ENCODE data around the gene SOX3. TPM values are rescaled to one million over a fixed set of nuclear protein-coding genes. Genes with fewer than 3 reads are reported as not detected.

Gene SOX3
- polyA plus RNA-seq (ENCODE audit: insufficient read length in 10 of 10), result under 1 TPM in 7 of 10 donors, not detected in 3; 0.07 to 0.12 (median 0.10) TPM
- long read RNA-seq, donor 1, result 0 reads
- long read RNA-seq, donor 2, partial matches to known transcripts, result 0 of 1 reads
- long read RNA-seq, donor 2, other reads (novel, unspliced or antisense), result 0 of 1 reads
- long read RNA-seq, donor 3, result 0 reads
- long read RNA-seq, donor 4, result 0 reads
- long read RNA-seq, donor 5, result 0 reads
- long read RNA-seq, donor 6, result 0 reads
- long read RNA-seq, donor 7, result 0 reads
- long read RNA-seq, donor 8, result 0 reads
- long read RNA-seq, donor 9, result 0 reads

- DNase-seq, result no peak
These were observed at the start of gene SOX3 for GRCh38 chrX:140504371-140505324. Gene SOX3, minus strand, starts transcription at chrX:140505069. Its CDS starts 9 bp downstream, at chrX:140505060.

GRCh38 chrX:140548985-140549384, 44.1 kb upstream of the SOX3 start:
- no peak for DNase-seq

- DNase-seq, result peak in 1 of 3 donors; percentile 34
These were observed 21.3 kb upstream of the SOX3 start for GRCh38 chrX:140526171-140526570.

- peak in 1 of 3 donors; percentile 20 for DNase-seq
These were observed 20.6 kb upstream of the SOX3 start for GRCh38 chrX:140525448-140525847.

GRCh38 chrX:140524556-140524955, 19.7 kb upstream of the SOX3 start:
- DNase-seq, result peak in 1 of 3 donors; percentile 61

GRCh38 chrX:140521393-140521792, 16.5 kb upstream of the SOX3 start:
- no peak for DNase-seq

- no peak for DNase-seq
These were observed 9.7 kb upstream of the SOX3 start for GRCh38 chrX:140514554-140514953.

- DNase-seq, result no peak
These were observed 6.0 kb upstream of the SOX3 start for GRCh38 chrX:140510895-140511295.

GRCh38 chrX:140510306-140510676, 5.4 kb upstream of the SOX3 start:
- DNase-seq, result no peak

- DNase-seq, result no peak
These were observed 4.8 kb upstream of the SOX3 start for GRCh38 chrX:140509468-140510305.

- no peak for DNase-seq
These were observed 4.1 kb upstream of the SOX3 start for GRCh38 chrX:140508958-140509357.

- peak in 1 of 3 donors; percentile 17 for DNase-seq
These were observed 3.1 kb upstream of the SOX3 start for GRCh38 chrX:140507982-140508305.

- DNase-seq, result no peak
These were observed 2.5 kb upstream of the SOX3 start for GRCh38 chrX:140507223-140507981.

- DNase-seq, result peak in 1 of 3 donors; percentile 12
These were observed 810 bp upstream of the SOX3 start for GRCh38 chrX:140505421-140506337.

- DNase-seq, result peak in 2 of 3 donors; percentile 16 to 55
These were observed 1.0 kb downstream of the SOX3 start for GRCh38 chrX:140503714-140504351.

- DNase-seq, result peak in 1 of 3 donors; percentile 31
These were observed 1.6 kb downstream of the SOX3 start for GRCh38 chrX:140503238-140503601.

- DNase-seq, result peak in 1 of 3 donors; percentile 18
These were observed 2.2 kb downstream of the SOX3 start for GRCh38 chrX:140502491-140503237.

GRCh38 chrX:140501940-140502468, 2.9 kb downstream of the SOX3 start:
- no peak for DNase-seq

GRCh38 chrX:140501321-140501720, 3.5 kb downstream of the SOX3 start:
- no peak for DNase-seq
